Measurements from ENCODE around the gene DDX10. TPM values are rescaled to one million over a fixed set of nuclear protein-coding genes. Genes with fewer than 3 reads are reported as not detected.

DDX10 gene
- total RNA-seq, 1 experiment from 2014 or later = 78.3 TPM

- BruUV-seq (replicated peaks) = no TSS peak
- DNase-seq = no peak
Measured at GRCh38 chr11:108959874-108960273, 295.0 kb downstream of the DDX10 start.

GRCh38 chr11:108960501-108960900, 295.6 kb downstream of the DDX10 start:
- H3K4me1 ChIP-seq = no peaks in the 10 kb centered on the region
- H3K27me3 Mint-ChIP-seq (ENCODE audit: insufficient read depth, unreplicated experiment) = no peaks in the 10 kb centered on the region
- no peaks in the 10 kb centered on the region for H3K4me1 Mint-ChIP-seq (ENCODE audit: low read depth, unreplicated experiment)
- no peaks in the 10 kb centered on the region for H3K27me3 ChIP-seq (replicated peaks; ENCODE audit: control insufficient read depth, insufficient read depth, low read length)
- H3K36me3 Mint-ChIP-seq (ENCODE audit: insufficient read depth, unreplicated experiment) = no peaks in the 10 kb centered on the region
- H3K36me3 ChIP-seq (ENCODE audit: control insufficient read depth, insufficient read depth, low read length) = no peaks in the 10 kb centered on the region
- ChIA-PET POLR2A (no interaction called here), CTCF (no interaction called here)
- TF ChIP-seq CTCF (IDR thresholded peaks at IDR 0.05; ENCODE audit: insufficient read depth in 1 of 2, low read depth in 1 of 2, low read length in 1 of 2, severe bottlenecking in 1 of 2, unreplicated experiment in 1 of 2) = no peak
- no peak overlapping the region for H3K27ac Mint-ChIP-seq (ENCODE audit: unreplicated experiment)
- H3K4me3 Mint-ChIP-seq (ENCODE audit: unreplicated experiment) = no peak overlapping the region
- no peak overlapping the region for H3K4me3 ChIP-seq (ENCODE audit: low read depth, low read length)
- H3K9me3 ChIP-seq = no peaks in the 10 kb centered on the region; the same call in 1 of the 2 replicates
- H3K9me3 Mint-ChIP-seq (ENCODE audit: unreplicated experiment) = no peaks in the 10 kb centered on the region
- no peak for DNase-seq
- intact Hi-C loops (cut with micrococcal nuclease; ENCODE audit: unreplicated experiment) = no loop called here
- no TSS peak for BruUV-seq (replicated peaks)

More at GRCh38 chr11:108959874-108960273, 295.0 kb downstream of the DDX10 start:
- H3K9me3 ChIP-seq = no peaks in the 10 kb centered on the region; the same call in 1 of the 2 replicates
- H3K4me1 ChIP-seq = no peaks in the 10 kb centered on the region
- no peak for TF ChIP-seq CTCF (IDR thresholded peaks at IDR 0.05; ENCODE audit: insufficient read depth in 1 of 2, low read depth in 1 of 2, low read length in 1 of 2, severe bottlenecking in 1 of 2, unreplicated experiment in 1 of 2)
- H3K27ac Mint-ChIP-seq (ENCODE audit: unreplicated experiment) = no peak overlapping the region
- H3K27me3 Mint-ChIP-seq (ENCODE audit: insufficient read depth, unreplicated experiment) = no peaks in the 10 kb centered on the region
- POLR2A ChIA-PET = no interaction called here
- no peak overlapping the region for H3K4me3 ChIP-seq (ENCODE audit: low read depth, low read length)
- CTCF ChIA-PET = interaction anchor here (0.6 kb wide), 1 partner anchor 301 kb away, joined by 3 read pairs; no protein-coding TSS in a partner anchor
- no peaks in the 10 kb centered on the region for H3K36me3 ChIP-seq (ENCODE audit: control insufficient read depth, insufficient read depth, low read length)
- no peaks in the 10 kb centered on the region for H3K36me3 Mint-ChIP-seq (ENCODE audit: insufficient read depth, unreplicated experiment)
- H3K4me3 Mint-ChIP-seq (ENCODE audit: unreplicated experiment) = no peak overlapping the region
- no peaks in the 10 kb centered on the region for H3K4me1 Mint-ChIP-seq (ENCODE audit: low read depth, unreplicated experiment)
- no peaks in the 10 kb centered on the region for H3K27me3 ChIP-seq (replicated peaks; ENCODE audit: control insufficient read depth, insufficient read depth, low read length)
- intact Hi-C loops (cut with micrococcal nuclease; ENCODE audit: unreplicated experiment) = loop anchor here (5.0 kb wide), 1 partner anchor 263 kb away; no protein-coding TSS in a partner anchor
- H3K9me3 Mint-ChIP-seq (ENCODE audit: unreplicated experiment) = no peaks in the 10 kb centered on the region

GRCh38 chr11:108961095-108961494, 296.2 kb downstream of the DDX10 start:
- no peaks in the 10 kb centered on the region for H3K4me1 ChIP-seq
- ChIA-PET POLR2A (no interaction called here), CTCF (no interaction called here)
- DNase-seq = no peak
- Mint-ChIP-seq H3K27me3 (ENCODE audit: insufficient read depth, unreplicated experiment) (peaks cover 3% of the 10 kb centered on the region), H3K4me1 (ENCODE audit: low read depth, unreplicated experiment) (no peaks in the 10 kb centered on the region), H3K9me3 (ENCODE audit: unreplicated experiment) (no peaks in the 10 kb centered on the region), H3K36me3 (ENCODE audit: insufficient read depth, unreplicated experiment) (no peaks in the 10 kb centered on the region), H3K27ac (ENCODE audit: unreplicated experiment) (no peak overlapping the region), H3K4me3 (ENCODE audit: unreplicated experiment) (no peak overlapping the region)
- no peaks in the 10 kb centered on the region for H3K27me3 ChIP-seq (replicated peaks; ENCODE audit: control insufficient read depth, insufficient read depth, low read length)
- no peak overlapping the region for H3K4me3 ChIP-seq (ENCODE audit: low read depth, low read length)
- BruUV-seq (replicated peaks) = no TSS peak
- no peaks in the 10 kb centered on the region for H3K36me3 ChIP-seq (ENCODE audit: control insufficient read depth, insufficient read depth, low read length)
- intact Hi-C loops (cut with micrococcal nuclease; ENCODE audit: unreplicated experiment) = no loop called here
- no peak for TF ChIP-seq CTCF (IDR thresholded peaks at IDR 0.05; ENCODE audit: insufficient read depth in 1 of 2, low read depth in 1 of 2, low read length in 1 of 2, severe bottlenecking in 1 of 2, unreplicated experiment in 1 of 2)
- no peaks in the 10 kb centered on the region; the same call in 1 of the 2 replicates for H3K9me3 ChIP-seq

Data from Caco-2 (cell line).